Placental pericyte (primary cell): ENCODE results near the gene ACIN1. TPM values are rescaled to one million over a fixed set of nuclear protein-coding genes. Genes with fewer than 3 reads are reported as not detected.

Source experiments
- total RNA-seq: library from RNA; depleted of rRNA; stranded (reverse); fragments of >200 nt; gene quantifications from 2 replicates; pipeline ENCODE4 v1.2.3, GENCODE V29; 2012

ACIN1 gene
- total RNA-seq: 73.5 and 107 TPM in 2 replicates

GRCh38 chr14:23094666-23095195 is at the start of gene ACIN1:
Gene ACIN1, minus strand, starts transcription at chr14:23095136. Its CDS starts 24 bp downstream, at chr14:23095112.

GRCh38 chr14:23118506-23119362 is 23.8 kb upstream of the ACIN1 start, which contains the start of gene CEBPE:
Gene CEBPE, minus strand, starts transcription at chr14:23119255. Its CDS starts 164 bp downstream, at chr14:23119091.

GRCh38 chr14:23104591-23105347 is 9.8 kb upstream of the ACIN1 start, which contains the start of gene CIROP:
Gene CIROP, minus strand, starts transcription at chr14:23104989. Its CDS starts 69 bp downstream, at chr14:23104920.

GRCh38 chr14:23095196-23096108 is 516 bp upstream of the ACIN1 start, which contains the start of gene C14orf119:
Gene C14orf119, plus strand, starts transcription at chr14:23095505. Its CDS starts 2,154 bp downstream, at chr14:23097659.

GRCh38 chr14:23056956-23057756 is 37.8 kb downstream of the ACIN1 start, which contains the start of gene CDH24:
Gene CDH24, minus strand, starts transcription at chr14:23057520. Its CDS starts 1,787 bp downstream, at chr14:23055733.

GRCh38 chr14:23042162-23042965 is 52.6 kb downstream of the ACIN1 start, which contains the start of gene PSMB11:
Gene PSMB11, plus strand, starts transcription at chr14:23042212. Its CDS starts 14 bp downstream, at chr14:23042226.

DNA sequence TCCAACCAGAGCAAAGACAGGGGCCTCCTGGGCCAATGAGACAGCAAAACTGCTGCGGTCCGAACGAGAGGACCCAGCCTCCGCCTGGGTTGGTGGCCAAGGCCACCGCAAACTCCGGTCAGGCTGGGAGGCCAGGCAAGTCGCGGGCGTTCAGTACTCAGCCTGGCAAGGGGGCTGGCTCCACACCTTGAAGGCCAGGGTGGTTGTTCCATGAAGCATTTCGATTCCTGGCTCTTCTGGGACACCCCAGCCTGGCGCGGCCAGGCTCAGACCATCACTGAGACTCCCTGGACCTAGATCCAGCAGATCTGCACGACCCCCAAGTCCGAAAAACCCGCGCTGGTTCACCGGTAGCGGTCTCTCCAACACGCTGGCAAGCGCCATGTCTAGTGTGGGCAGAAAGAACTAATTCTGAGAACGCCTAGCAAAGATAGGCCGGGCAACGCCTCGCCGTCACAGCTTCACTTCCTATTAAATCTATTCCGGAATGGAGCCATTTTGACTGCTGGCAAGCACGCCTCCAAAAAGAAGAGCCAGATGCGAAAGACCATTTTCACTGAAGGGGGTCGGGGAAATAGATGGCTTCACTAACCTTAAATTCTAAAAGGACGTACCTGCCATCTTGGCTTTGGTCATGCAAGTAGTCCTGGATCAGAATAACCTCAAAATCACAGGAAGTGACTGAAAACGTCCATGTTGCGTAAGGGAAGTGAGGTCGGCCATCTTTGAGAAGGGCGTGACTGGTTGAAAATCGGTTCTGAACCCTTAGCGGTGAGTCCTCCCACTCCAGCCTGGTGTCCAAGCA is 60.2 kb downstream of the ACIN1 start, which contains the start of gene PSMB5:
Gene PSMB5, minus strand, starts transcription at position 403 of the 805 bp plus-strand sequence. Its CDS starts 19 bp downstream, at position 384.

DNA sequence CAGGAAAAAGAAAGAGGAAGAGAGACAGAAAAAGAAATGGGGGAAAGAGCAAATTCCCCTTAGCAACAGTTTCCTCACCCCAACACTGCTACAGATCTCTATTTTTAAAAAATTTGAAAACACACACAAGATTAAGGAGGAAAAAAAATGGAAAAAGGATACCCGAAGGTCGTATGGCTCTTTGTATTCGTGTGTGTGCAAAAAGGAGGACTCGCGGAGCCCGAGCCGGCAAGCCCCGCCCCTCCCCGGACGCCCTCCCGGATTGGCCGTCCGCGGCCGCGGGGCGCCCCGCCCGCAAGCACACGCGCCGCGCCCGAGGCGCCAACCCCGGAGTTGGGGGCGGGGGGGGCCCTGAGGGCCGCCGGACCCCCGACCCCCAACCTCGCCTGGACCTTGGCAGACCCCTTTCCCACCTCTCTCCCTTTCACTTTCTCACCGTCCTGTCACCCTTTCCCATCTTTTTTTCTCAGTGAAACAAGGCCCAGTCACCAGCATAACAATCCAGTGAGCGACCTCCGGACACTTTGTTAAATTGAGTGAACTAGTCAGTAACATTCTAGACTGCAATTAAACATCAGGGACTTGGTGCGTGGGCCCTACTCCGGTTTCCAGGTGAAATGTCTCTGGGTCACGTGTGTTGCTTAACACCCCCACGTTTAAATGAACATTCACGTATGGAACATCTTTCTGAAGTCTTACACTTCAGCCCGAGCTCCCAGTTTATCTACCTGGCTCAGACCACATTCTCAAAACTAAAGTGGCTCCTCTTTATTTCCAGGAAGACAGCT is 84.8 kb downstream of the ACIN1 start, which contains the start of gene C14orf93:
Gene C14orf93, minus strand, starts transcription at position 205 of the 788 bp plus-strand sequence. CDS start 11,120 bp downstream, outside the sequence.

Other genes starting within 250 kb of the ACIN1 start
- gene LRP10, start 223.4 kb downstream of the ACIN1 start, total RNA-seq: 147 and 218 TPM in 2 replicates
- 0.22 TPM in 1 of 2 replicates, not detected in the other for gene REM2, start 211.9 kb downstream of the ACIN1 start, total RNA-seq
- 109 and 135 TPM in 2 replicates for gene RBM23, start 176.0 kb downstream of the ACIN1 start, total RNA-seq
- gene PRMT5, start 165.8 kb downstream of the ACIN1 start, total RNA-seq: 81.0 and 87.8 TPM in 2 replicates
- 19.7 and 32.2 TPM in 2 replicates for gene HAUS4, start 138.0 kb downstream of the ACIN1 start, total RNA-seq
- gene AJUBA, start 112.6 kb downstream of the ACIN1 start, total RNA-seq: 50.4 and 91.7 TPM in 2 replicates
- 6.2 and 6.6 TPM in 2 replicates for gene C14orf93, start 85.0 kb downstream of the ACIN1 start, total RNA-seq
- gene PSMB5, start 60.2 kb downstream of the ACIN1 start, total RNA-seq: 156 and 197 TPM in 2 replicates
- not detected in 2 replicates for gene PSMB11, start 52.9 kb downstream of the ACIN1 start, total RNA-seq
- gene CDH24, start 37.6 kb downstream of the ACIN1 start, total RNA-seq: 3.1 and 9.2 TPM in 2 replicates
- 35.7 and 41.2 TPM in 2 replicates for gene C14orf119, start 369 bp upstream of the ACIN1 start, total RNA-seq
- gene CIROP, start 9.9 kb upstream of the ACIN1 start, total RNA-seq: not detected in 2 replicates
- not detected in 2 replicates for gene CEBPE, start 24.1 kb upstream of the ACIN1 start, total RNA-seq
- 1.1 TPM in 2 replicates for gene SLC7A8, start 88.5 kb upstream of the ACIN1 start, total RNA-seq
- gene RNF212B, start 142.8 kb upstream of the ACIN1 start, total RNA-seq: not detected in 2 replicates
- 4.4 and 13.8 TPM in 2 replicates for gene HOMEZ, start 191.0 kb upstream of the ACIN1 start, total RNA-seq
- 4.4 and 5.0 TPM in 2 replicates for gene PPP1R3E, start 207.7 kb upstream of the ACIN1 start, total RNA-seq
- gene BCL2L2, start 211.7 kb upstream of the ACIN1 start, total RNA-seq: 18.4 and 21.6 TPM in 2 replicates
- gene PABPN1, start 226.3 kb upstream of the ACIN1 start, total RNA-seq: 43.1 and 64.4 TPM in 2 replicates